OCI-LY3 (cell line): ENCODE data around the gene KDM5B.
"Not testable (repeated sequence)": the region's sequence is repeated elsewhere in the genome, so short reads cannot be mapped to it uniquely, and the experiment has no call there.

Experiments used
- H2AFZ ChIP-seq: fragments of 200-600, 300-600 bp; shearing (Covaris generic); 2 replicates; pipeline ENCODE4 v1.6.0; 2014; ENCODE audit warnings: antibody characterized with exemption, low read depth, low read length
- H3K27ac ChIP-seq: fragments of 200-600, 300-600 bp; sonication (generic); 2 replicates; pipeline ENCODE4 v1.5.1; 2014; ENCODE audit warnings: mild to moderate bottlenecking, low read length, moderate library complexity, mixed read lengths
- H3K27me3 ChIP-seq: fragments of 200-600, 300-600 bp; sonication (generic); 2 replicates; pipeline ENCODE4 v1.6.1; 2014; ENCODE audit warnings: low read depth, low read length, mixed read lengths
- H3K36me3 ChIP-seq: fragments of 200-600, 300-600 bp; sonication (generic); replicated peaks from 2 replicates; pipeline ENCODE3; 2014; ENCODE audit warnings: low read depth, low read length, mixed read lengths
- H3K4me1 ChIP-seq: fragments of 300-600, 200-600 bp; sonication (generic); 2 replicates; pipeline ENCODE4 v1.6.1; 2014; ENCODE audit warnings: low read length, mixed read lengths
- H3K4me2 ChIP-seq: fragments of 200-600, 300-600 bp; sonication (generic); 2 replicates; pipeline ENCODE4 v1.6.1; 2014; ENCODE audit warnings: low read length, mixed read lengths
- H3K4me3 ChIP-seq: fragments of 300-600, 200-600 bp; sonication (generic); 2 replicates; pipeline ENCODE4 v1.5.1; 2014; ENCODE audit warnings: antibody characterized with exemption, mild to moderate bottlenecking, low read length, moderate library complexity
- H3K79me2 ChIP-seq: fragments of 300-600, 200-600 bp; shearing (Covaris generic); 2 replicates; pipeline ENCODE4 v1.6.1; 2014; ENCODE audit warnings: mild to moderate bottlenecking, low read length, mixed read lengths
- H3K9ac ChIP-seq: fragments of 300-600, 200-600 bp; shearing (Covaris generic); 2 replicates; pipeline ENCODE4 v1.6.0; 2014; ENCODE audit warnings: mild to moderate bottlenecking, low read length, moderate library complexity
- H3K9me3 ChIP-seq: fragments of 200-600, 300-600 bp; shearing (Covaris generic); 2 replicates; pipeline ENCODE4 v1.6.1; 2014; ENCODE audit warnings: low read length, mixed read lengths; ENCODE audit not compliant: insufficient read depth
- H4K20me1 ChIP-seq: fragments of 200-600, 300-600 bp; sonication (generic); 2 replicates; pipeline ENCODE4 v1.6.1; 2016; ENCODE audit warnings: low read length, mixed read lengths; ENCODE audit not compliant: insufficient read depth
- EZH2phosphoT487 ChIP-seq: fragments of 200-600 bp; shearing (Covaris generic); IDR thresholded peaks from 2 replicates; pipeline ENCODE4 v1.6.1; 2018; ENCODE audit warnings: antibody characterized with exemption, mixed run types, low read depth
- TF ChIP-seq, protein P1 (sequence below): fragments of 200-600, 300-600 bp; sonication (generic); IDR thresholded peaks from 2 replicates; pipeline ENCODE4 v1.5.1; 2014; ENCODE audit warnings: antibody characterized with exemption, low read length, low read depth

KDM5B gene

GRCh38 chr1:202835548-202836072 is 27.4 kb upstream of the KDM5B start:
- no peaks in the 10 kb centered on the region for H3K79me2 ChIP-seq
- H3K9me3 ChIP-seq = no peaks in the 10 kb centered on the region
- no peak for TF ChIP-seq EZH2phosphoT487
- TF ChIP-seq, protein P1, sequence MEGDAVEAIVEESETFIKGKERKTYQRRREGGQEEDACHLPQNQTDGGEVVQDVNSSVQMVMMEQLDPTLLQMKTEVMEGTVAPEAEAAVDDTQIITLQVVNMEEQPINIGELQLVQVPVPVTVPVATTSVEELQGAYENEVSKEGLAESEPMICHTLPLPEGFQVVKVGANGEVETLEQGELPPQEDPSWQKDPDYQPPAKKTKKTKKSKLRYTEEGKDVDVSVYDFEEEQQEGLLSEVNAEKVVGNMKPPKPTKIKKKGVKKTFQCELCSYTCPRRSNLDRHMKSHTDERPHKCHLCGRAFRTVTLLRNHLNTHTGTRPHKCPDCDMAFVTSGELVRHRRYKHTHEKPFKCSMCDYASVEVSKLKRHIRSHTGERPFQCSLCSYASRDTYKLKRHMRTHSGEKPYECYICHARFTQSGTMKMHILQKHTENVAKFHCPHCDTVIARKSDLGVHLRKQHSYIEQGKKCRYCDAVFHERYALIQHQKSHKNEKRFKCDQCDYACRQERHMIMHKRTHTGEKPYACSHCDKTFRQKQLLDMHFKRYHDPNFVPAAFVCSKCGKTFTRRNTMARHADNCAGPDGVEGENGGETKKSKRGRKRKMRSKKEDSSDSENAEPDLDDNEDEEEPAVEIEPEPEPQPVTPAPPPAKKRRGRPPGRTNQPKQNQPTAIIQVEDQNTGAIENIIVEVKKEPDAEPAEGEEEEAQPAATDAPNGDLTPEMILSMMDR = no peak
- no peaks in the 10 kb centered on the region for H3K36me3 ChIP-seq
- H4K20me1 ChIP-seq = no peaks in the 10 kb centered on the region
- H3K4me3 ChIP-seq = no peak overlapping the region
- H2AFZ ChIP-seq = no peak overlapping the region
- no peak overlapping the region for H3K4me2 ChIP-seq
- no peaks in the 10 kb centered on the region for H3K4me1 ChIP-seq
- H3K9ac ChIP-seq = no peak overlapping the region
- no peak overlapping the region for H3K27ac ChIP-seq
- H3K27me3 ChIP-seq = peaks cover 32% of the 10 kb centered on the region

GRCh38 chr1:202834771-202835547 is 26.7 kb upstream of the KDM5B start:
- H3K4me2 ChIP-seq = no peak overlapping the region
- H3K9me3 ChIP-seq = no peaks in the 10 kb centered on the region
- no peaks in the 10 kb centered on the region for H4K20me1 ChIP-seq
- no peak overlapping the region for H3K4me3 ChIP-seq
- H3K79me2 ChIP-seq = no peaks in the 10 kb centered on the region
- H3K4me1 ChIP-seq = no peaks in the 10 kb centered on the region
- no peak overlapping the region for H3K27ac ChIP-seq
- no peak overlapping the region for H2AFZ ChIP-seq
- no peaks in the 10 kb centered on the region for H3K36me3 ChIP-seq
- H3K9ac ChIP-seq = no peak overlapping the region
- peaks cover 32% of the 10 kb centered on the region for H3K27me3 ChIP-seq
- no peak for TF ChIP-seq EZH2phosphoT487
- TF ChIP-seq, protein P1 = no peak

DNA sequence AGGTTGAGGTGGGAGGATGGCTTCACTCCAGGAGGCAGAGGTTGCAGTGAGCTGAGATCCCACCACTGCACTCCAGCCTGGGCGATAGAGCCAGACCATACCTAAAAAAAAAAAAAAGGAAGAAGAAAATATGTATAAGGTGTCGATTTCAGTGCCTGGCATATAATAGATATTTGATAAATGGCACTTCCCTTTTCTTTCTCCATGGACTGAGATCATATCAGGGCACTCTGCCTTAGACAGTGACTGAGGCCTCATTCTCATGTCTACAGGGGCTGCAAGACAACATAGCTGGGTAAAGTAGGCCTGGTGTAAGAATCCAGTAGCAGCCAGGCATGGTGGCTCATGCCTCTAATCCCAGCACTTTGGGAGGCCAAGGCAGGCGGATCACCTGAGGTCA is 23.7 kb upstream of the KDM5B start:
- H3K4me3 ChIP-seq = no peak overlapping the region
- H3K27ac ChIP-seq = no peak overlapping the region
- H3K79me2 ChIP-seq = no peaks in the 10 kb centered on the region
- no peaks in the 10 kb centered on the region for H3K9me3 ChIP-seq
- H3K36me3 ChIP-seq = no peaks in the 10 kb centered on the region
- peaks cover 26% of the 10 kb centered on the region for H3K27me3 ChIP-seq
- TF ChIP-seq, protein P1 = no peak
- no peak for TF ChIP-seq EZH2phosphoT487
- no peaks in the 10 kb centered on the region for H4K20me1 ChIP-seq
- no peaks in the 10 kb centered on the region for H3K4me1 ChIP-seq
- H3K4me2 ChIP-seq = no peak overlapping the region
- H3K9ac ChIP-seq = no peak overlapping the region
- no peak overlapping the region for H2AFZ ChIP-seq

DNA sequence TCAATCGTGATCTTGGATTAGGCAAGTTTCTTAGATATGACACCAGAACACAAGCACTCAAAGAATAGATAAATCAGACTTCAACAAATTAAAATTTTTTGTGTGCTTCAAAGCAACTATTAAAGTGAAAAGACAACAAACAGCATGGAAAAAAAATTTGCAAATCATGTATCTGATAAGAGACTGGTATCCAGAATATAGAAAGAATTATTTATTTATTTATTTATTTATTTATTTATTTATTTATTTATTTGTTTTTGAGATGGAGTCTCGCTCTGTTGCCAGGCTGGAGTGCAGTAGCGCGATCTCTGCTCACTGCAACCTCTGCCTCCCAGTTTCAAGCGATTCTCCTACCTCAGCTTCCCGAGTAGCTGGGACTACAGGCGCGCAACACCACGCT is 21.0 kb upstream of the KDM5B start:
- not testable (repeated sequence) for H3K4me3 ChIP-seq, H3K9ac ChIP-seq

More for the DNA sequence above, 21.0 kb upstream of the KDM5B start:
- H3K79me2 ChIP-seq, H4K20me1 ChIP-seq, H3K36me3 ChIP-seq, H3K4me2 ChIP-seq, H3K9me3 ChIP-seq, H2AFZ ChIP-seq, H3K27ac ChIP-seq, H3K4me1 ChIP-seq: not testable (repeated sequence)
- H3K27me3 ChIP-seq = peaks cover 28% of the 10 kb centered on the region
